ENCODE data around the gene ARHGAP40.

DNA sequence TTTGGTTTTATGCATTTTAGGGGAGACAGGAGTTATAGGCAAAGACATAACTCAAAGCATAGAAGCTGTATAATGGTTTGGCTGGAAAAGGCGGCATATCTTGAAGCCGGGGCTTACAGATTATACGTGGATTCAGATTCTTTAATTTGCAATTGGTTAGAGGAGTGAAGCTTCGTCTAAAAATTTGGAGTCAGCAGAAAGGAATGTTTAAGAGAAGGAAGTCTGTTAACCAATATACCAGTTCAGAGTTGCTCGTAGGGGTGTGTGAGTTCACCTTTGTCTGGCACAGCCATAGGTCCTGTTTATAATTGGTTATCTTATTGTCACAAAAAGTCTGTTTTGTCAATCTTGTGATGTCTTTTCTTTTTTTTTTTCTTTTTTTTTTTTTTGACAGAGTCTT, 8.9 kb downstream of the ARHGAP40 start:
- TF ChIP-seq, protein P1, sequence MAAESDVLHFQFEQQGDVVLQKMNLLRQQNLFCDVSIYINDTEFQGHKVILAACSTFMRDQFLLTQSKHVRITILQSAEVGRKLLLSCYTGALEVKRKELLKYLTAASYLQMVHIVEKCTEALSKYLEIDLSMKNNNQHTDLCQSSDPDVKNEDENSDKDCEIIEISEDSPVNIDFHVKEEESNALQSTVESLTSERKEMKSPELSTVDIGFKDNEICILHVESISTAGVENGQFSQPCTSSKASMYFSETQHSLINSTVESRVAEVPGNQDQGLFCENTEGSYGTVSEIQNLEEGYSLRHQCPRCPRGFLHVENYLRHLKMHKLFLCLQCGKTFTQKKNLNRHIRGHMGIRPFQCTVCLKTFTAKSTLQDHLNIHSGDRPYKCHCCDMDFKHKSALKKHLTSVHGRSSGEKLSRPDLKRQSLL (tag by site-specific recombination; IDR thresholded peaks at IDR 0.05), result no peak
- TF ChIP-seq, protein P2, sequence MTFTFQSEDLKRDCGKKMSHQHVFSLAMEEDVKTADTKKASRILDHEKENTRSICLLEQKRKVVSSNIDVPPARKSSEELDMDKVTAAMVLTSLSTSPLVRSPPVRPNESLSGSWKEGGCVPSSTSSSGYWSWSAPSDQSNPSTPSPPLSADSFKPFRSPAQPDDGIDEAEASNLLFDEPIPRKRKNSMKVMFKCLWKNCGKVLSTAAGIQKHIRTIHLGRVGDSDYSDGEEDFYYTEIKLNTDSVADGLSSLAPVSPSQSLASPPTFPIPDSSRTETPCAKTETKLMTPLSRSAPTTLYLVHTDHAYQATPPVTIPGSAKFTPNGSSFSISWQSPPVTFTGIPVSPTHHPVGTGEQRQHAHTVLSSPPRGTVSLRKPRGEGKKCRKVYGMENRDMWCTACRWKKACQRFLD (tag by site-specific recombination; IDR thresholded peaks at IDR 0.05), result no peak
- TF ChIP-seq, protein P3, sequence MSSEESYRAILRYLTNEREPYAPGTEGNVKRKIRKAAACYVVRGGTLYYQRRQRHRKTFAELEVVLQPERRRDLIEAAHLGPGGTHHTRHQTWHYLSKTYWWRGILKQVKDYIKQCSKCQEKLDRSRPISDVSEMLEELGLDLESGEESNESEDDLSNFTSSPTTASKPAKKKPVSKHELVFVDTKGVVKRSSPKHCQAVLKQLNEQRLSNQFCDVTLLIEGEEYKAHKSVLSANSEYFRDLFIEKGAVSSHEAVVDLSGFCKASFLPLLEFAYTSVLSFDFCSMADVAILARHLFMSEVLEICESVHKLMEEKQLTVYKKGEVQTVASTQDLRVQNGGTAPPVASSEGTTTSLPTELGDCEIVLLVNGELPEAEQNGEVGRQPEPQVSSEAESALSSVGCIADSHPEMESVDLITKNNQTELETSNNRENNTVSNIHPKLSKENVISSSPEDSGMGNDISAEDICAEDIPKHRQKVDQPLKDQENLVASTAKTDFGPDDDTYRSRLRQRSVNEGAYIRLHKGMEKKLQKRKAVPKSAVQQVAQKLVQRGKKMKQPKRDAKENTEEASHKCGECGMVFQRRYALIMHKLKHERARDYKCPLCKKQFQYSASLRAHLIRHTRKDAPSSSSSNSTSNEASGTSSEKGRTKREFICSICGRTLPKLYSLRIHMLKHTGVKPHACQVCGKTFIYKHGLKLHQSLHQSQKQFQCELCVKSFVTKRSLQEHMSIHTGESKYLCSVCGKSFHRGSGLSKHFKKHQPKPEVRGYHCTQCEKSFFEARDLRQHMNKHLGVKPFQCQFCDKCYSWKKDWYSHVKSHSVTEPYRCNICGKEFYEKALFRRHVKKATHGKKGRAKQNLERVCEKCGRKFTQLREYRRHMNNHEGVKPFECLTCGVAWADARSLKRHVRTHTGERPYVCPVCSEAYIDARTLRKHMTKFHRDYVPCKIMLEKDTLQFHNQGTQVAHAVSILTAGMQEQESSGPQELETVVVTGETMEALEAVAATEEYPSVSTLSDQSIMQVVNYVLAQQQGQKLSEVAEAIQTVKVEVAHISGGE (tag by site-specific recombination; conservative IDR thresholded peaks at IDR 0.05; ENCODE audit: low read depth), result no peak
